GM21528 (cell line): Measurements from ENCODE around the gene SOCS1.

Experiments used
- ATAC-seq: cut with Tn5 transposase; IDR thresholded peaks from one replicate; pipeline ENCODE4 v1.9.1; 2021; ENCODE audit warnings: mild to moderate bottlenecking, moderate library complexity; ENCODE audit not compliant: unreplicated experiment, low FRiP score

The SOCS1 gene

DNA sequence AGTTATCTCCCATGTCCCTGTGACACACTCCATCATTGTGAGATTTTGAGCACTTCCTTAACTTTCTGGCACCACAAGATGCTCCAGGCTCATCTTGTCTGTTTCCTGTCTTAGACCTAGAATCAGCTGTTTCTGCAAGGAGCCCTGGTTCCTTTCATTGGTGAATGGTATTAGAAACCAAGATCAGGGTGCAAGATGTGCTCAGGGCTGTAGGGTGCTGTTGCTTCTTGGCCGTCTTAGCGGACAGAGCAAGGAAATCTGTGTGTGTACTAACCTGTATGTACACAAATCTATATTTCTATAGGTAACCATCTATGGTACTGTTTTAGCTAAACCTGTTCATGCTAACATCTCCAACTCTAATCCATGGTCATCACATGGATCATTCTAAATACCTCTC is 33.2 kb upstream of the SOCS1 start:
- no peak for ATAC-seq

DNA sequence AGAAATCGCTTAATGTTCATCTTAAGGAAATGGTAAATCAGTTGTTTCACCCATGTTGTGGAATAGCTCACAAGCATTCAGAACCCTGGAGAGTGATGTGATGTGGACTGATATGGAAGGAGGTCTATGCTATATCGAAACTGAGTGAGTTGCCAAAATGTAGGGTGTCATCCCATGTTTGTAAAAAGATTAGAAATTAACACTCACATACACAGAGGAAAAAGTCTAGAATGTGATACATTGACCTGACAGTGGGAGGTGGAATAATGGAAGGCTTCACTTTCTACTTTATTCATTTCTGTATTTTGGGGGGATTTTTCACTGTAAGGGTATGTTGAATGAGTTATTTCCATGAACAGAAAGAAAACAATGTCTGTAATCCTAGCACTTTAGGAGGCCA is 29.8 kb upstream of the SOCS1 start:
- no peak for ATAC-seq

DNA sequence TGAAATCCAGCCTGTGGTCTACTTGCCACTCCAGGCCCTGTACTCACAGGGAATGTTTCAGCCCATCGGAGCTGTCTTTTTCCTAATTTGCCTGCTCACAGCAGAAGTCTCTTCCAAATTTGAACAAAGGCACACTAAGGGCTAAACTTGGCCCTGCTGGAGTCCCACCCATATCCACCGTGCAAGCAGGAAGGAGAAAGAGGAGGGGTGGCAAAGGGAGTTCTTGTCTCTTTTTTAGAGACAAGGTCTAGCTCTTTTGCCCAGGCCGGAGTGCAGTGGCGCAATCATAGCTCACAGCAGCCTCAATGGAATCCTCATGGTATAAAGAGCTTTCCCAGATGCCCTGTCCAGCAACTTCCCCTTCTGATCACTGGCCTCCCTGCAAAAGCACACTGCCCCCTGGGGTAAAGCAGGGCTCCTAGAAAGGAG is 27.8 kb upstream of the SOCS1 start:
- ATAC-seq = no peak

DNA sequence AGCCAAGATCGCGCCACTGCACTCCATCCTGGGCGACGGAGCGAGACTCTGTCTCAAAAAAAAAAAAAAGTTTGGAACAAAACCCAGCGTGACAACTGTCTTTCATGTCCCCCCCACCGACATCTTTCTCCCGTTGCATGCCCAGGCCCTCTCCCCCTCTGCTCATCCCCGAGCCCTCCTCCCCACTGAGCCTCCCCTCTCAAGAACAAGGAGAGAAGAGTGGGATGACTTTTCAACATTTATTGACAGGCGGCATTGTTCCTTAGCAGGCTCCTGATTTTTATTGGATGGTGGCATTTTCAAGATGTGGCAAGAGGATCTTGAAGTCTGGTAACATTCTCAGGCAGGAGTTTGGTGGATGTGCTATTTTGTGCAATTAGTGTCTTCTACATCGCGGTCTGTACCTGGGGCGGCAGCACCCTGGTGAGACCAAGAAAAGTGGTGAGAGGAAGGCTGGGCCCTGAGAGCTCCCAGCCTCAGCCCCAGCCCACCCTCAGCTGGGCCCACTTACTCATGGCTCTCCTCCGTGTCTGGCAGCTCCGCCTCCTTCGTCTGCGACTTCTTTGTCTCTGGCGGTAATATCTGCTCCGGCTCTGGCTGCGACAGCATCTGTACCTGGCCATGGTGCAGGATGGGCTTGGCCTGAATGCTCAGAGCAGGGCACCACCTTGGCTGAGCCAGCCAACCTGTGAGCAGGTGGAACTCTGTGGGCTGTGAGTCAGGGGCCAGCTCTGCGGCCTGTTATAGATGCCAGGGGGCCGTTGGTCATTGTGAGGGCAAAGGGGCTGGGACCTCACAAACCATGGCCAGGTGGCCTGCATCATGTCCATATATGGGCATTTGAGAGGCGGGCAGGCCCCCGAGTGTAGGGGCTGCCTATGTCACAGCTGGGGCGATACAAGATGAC is 24.9 kb upstream of the SOCS1 start, which contains the start of gene PRM1:
PRM1 (minus strand) TSS at position 715 of the 907 bp plus-strand sequence; CDS start at position 623, 92 bp downstream.
- no peak for ATAC-seq

DNA sequence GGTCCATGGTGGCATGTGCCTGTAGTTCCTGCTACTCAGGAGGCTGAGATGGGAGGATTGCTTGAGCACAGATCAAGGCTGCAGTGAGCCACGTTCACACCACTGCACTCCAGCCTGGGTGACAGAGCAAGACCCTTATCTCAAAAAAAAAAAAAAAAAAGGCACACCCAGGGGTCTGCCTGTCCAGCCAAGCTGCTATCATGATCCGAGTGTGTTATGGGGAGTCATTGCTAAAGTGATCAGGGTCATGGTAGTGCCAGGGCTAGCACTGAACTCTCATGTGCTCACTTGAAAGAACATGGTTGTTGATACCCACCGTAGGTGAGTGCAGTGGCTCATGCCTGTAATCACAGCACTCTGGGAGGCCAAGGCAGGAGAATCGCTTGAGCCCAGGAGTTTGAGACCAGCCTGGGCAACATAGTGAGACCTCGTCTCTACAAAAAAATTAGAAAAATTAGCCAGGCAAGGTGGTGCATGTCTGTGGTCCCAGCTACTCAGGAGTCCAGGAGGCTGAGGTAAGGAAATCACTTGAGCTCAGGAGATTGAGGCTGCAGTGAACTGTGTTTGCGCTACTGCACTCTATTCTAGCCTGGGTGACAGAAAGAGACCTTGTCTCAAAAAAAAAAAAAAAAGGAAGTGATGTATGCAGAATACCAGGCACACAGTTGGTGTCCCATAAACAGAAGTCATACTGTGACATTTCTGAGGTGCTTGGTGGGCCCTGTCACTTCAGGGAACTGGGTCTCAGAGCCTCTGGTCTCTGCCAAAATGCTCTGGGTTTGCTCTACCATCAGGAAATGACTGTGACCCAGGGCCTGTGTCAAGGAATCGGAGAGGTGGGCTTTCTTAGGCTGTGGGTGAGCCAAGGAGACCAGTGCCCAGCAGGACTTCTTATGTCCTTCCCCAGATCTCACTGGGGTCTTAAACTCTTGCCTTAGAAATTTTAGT is 23.0 kb upstream of the SOCS1 start:
- no peak for ATAC-seq

DNA sequence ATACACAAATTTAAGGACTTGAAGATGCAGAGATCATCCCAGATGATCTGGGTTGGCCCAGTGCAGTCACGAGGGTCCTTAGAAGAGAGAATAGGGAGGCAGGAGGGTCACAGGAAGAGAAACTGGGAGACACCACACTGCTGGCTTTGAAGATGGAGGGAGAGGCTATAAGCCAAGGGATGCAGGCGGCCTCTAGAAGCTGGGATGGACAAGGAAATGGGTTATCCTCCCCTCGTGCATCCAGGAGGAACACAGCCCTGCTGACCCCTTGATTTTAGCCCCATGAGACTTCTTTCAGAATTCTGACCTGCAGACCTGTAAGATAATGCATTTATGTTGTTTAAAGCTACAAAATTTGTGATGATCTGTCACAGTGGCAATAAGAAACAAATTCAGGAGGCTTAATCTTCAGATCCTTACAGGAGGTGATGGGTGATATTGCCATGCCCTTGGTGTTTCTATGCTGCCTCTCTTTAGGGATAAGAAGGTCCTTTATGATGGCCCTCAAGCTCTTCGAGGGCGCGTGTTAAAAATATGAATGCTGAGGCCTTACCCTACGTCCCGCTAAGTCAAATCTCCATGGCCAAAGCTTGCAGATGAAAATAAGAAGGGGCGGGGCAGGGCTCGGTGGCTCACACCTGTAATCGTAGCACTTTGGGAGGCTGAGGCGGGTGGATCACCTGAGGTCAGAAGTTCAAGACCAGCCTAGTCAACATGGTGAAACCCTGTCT is 21.8 kb upstream of the SOCS1 start:
- ATAC-seq = no peak

DNA sequence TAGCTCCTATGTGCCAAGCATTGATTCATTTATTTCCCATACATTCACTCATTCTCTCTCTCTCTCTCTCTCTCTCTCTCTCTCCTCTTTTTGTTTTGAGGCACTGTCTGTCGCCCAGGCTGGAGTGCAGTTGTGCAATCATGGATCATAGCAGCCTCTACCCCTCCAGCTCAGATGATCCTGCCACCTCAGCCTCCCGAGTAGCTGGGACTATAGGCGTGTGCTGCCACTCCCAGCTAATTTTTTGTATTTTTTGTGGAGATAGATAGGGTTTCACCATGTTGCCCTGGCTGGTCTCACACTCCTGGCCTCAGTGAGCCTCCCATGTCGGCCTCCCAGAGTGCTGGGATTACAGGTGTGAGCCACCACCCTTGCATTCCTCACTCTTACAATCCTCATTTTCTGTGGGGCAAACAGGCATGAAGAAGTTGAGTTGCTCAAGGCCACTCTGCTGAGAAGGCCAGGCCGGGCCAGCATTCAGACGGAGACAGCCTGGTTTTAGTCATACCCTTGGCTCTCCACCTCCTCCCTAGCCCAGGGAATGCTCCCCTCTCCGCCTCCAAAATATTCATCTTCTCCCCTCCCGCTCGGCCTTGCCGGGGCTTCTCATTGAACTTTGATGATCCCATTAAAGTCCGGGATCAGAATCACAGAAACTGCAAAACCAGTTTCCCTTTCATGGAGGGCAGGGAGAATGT is 21.0 kb upstream of the SOCS1 start:
- ATAC-seq = no peak

DNA sequence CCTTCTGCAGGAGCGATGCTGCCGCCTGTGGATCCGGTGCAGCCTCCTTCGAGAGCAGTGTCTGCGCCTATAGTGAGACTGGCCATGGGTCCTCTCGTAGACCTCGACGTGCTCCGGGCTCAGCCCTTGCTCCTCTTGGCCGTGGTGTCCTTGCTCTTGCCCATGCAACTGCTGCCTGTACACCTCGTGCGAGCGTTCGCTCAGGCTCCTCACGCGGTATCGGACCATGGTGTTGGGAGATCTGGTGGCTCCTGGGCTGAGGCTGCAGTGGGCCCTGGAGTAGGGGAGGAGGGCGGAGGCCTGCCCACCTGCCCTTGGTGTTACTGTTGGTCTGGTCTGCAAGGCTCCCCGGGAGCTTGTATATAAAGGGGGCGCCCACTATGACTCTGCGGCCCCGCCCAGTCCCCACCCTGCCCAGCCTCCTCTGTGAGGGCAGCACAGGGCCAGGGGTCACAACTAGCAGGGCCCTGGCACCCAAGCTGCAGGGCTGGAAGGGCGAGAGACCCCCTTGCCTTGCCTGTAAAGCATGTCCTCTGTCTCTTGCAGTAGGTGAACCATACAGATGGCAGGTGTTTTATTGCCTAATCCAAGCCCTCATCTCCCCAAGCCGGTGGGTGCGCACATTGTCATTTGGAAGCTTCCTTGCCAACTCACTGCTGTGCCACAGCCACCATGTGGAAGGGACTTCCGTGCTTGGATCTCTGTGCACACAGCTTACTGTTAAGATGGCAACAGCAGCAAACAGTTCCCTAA is 20.3 kb upstream of the SOCS1 start, which contains the start of gene PRM2:
PRM2 (minus strand) TSS at position 338 of the 753 bp plus-strand sequence; CDS start at position 228, 110 bp downstream.
- no peak for ATAC-seq

DNA sequence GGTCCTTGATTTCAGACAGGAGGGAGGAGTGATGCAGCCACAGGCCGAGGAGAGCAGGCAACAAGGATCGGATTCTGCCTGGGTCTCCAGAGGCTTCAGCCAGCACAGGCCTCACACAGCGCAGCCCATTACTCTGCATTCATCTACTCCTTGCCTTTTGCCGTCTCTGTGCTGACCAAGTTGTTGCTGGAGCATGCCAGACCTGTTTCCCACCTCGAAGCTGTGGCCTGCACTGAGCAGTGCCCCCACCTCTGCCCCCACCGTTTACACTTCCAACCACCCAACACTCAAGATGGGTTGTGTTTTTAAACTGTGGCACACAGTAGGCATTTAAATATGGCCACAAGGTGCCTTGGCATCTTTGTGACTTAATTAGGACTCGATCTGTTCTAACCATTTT is 19.0 kb upstream of the SOCS1 start:
- ATAC-seq = no peak

DNA sequence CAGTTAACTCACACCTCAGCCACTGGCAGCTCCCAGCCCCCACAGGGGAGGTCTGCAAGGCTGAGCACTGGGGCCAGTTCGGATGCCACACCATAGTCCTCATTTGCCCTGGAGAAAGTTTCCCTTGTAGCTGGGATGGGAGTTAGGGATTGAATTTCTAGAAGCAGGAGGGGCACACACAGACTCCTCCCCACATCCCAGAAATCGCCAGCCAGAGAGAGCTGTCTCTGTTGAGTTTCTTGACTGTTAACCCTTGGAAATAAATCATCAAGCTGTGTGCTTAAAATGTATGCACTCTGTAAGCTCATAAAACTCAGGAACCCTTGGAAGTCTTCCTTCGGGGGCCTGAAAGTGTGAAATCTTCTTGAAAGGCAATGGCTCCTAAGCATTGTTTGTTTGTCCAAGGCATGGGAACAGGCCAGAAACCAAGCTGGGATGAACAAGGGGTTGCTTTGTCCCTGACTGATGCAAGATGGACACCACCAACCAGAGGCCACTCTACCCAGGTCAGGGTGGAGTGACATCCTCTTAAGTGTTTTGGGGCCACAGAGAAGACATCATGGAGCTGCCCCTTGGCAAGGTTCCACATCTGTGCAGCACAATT is 17.8 kb upstream of the SOCS1 start:
- ATAC-seq = no peak

DNA sequence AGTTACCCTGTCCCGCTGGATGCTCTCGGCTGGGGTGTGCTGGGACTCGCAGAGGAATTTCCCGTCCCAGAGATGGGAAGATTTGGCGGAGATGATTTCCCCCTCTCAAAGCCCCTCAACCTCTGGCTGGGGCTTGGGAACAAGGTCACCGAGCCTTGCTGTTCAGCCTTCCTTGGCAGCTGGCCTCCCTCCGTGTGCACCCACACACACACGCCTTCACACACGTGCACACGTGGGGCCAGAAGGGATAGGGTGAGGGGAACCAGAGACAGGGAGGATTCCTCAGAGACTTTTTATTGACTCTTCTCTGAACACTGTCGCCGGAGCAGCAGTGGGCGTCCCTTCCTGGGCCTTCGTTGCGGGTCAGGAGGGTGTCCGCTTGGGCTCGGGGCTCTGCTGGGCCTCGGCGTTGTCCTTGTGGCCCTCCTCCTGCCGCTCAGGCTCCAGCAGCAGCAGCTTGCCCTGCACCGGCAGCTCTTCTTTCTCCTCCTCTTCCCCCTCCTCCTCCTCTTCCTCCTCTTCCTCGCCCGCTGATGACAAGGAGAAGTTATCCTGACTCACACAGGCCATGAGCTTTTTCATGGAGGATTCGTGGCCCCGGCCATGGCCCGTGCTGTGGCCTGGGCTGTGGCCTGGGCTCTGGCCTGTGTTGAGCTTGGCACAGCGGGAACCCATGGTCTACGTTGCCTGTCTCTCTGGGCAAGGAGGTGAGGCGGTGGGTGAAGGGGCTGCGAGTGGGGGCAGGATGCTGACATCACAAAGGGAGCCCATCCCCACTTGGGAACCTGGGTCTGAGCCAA is 17.1 kb upstream of the SOCS1 start, which contains the start of gene PRM3:
PRM3 (minus strand) TSS at position 709 of the 800 bp plus-strand sequence; CDS start at position 675, 34 bp downstream.
- ATAC-seq = no peak

DNA sequence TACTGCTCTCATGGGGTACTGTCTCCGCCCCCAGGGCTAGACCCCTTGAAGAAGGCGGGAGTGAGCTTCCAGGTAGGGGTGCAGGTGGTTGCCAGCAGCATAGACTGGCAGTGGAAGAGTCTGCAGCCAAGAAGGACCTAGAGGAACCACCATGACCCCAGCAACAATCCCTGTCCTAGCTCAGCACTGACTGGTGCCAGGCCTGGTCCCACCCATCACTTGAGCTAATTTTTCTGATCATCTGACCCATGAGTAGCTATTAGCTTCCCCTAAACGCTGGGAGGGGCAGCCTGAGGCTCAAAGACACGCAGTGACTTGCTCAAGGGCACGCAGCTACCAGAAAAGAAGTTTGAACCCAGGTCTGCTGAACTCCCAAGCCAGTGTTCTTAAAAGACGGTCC is 16.5 kb upstream of the SOCS1 start:
- ATAC-seq = no peak

DNA sequence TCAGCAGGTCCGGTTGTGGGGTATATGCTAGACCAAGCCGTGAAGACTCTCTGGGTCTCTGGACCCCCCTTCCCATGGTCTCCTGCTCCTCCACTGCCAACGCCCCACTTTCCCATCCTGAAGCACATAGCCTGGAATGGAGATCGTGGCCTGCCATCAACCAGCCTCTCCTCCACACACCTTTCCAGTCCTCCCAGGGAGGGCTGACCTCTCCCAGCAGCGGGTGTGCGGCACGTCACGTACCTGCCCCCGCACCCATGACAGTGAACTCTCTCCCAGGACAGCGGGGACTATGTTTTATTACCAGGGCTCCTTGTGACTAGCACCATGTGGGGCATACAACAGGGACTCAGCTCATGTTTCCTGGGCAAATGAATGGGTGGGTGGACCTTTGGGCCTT is 15.6 kb upstream of the SOCS1 start:
- no peak for ATAC-seq

DNA sequence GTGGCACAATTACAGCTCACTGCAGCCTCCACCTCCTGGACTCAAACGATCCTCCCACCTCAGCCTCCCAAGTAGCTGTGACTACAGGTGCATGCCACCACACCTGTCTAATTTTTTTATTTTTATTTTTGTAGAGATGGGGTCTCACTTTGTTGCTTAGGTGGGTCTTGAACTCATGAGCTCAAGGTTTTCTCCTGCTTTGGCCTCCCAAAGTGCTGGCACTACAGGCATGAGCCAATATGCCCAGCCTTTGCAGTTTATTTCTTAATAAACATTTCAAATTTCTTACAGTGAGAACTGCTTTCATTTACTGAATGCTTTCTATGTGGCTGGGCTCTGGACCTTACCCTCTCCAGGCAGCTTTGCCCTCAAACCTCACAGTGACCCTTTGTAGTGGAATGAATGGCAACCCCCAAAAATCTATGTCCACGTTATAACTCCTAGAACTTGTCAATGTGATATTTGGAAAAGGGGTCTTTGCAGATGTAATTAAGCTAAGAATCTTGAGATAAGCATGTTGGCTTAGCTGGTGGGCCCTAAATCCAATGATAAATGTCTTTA is 14.7 kb upstream of the SOCS1 start:
- no peak for ATAC-seq

DNA sequence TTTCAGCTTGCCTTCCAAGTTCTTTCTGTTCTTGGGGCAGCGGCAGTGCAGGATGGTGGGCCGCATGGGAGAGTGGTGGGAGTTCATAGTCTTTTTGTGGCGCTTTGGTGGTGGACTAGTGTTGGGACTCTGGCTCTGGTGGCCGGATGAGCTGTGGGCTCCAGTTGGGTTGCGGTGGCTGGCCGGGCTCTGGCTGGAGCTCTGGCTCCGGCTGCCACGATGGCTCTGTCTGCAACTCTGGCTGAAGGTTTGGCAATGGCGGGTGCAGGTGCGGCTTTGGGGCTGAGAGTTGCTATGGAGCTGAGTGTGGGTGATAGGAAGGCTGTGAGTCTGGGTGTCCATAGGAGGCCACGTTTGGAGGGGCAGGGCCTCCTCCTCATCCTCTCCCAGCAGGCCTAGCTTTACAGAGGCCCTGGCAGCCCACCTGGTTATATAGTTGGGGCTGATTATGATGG is 12.9 kb upstream of the SOCS1 start, which contains the start of gene TNP2:
TNP2 (minus strand) TSS at position 405 of the 455 bp plus-strand sequence; CDS start at position 342, 63 bp downstream.
- no peak for ATAC-seq

DNA sequence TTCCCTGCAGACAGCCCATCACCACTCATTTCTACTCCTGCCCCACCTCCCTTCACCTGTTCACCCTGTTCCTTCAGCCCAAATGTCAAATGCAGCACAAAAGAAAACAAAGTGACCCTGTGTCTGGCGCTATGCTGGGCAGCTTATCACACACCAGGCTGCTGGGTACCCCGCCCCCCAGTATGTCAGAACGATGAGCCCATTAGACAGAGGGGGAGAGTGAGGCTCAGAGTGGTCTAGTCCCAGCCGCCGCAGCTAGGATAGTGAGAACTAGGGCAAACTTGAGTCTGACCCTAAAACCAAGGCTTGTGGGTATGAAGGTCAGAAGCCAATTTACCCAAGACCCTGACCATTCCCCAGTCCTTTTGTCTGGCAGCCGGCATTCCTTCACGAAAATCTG is 9.1 kb upstream of the SOCS1 start:
- ATAC-seq = no peak

DNA sequence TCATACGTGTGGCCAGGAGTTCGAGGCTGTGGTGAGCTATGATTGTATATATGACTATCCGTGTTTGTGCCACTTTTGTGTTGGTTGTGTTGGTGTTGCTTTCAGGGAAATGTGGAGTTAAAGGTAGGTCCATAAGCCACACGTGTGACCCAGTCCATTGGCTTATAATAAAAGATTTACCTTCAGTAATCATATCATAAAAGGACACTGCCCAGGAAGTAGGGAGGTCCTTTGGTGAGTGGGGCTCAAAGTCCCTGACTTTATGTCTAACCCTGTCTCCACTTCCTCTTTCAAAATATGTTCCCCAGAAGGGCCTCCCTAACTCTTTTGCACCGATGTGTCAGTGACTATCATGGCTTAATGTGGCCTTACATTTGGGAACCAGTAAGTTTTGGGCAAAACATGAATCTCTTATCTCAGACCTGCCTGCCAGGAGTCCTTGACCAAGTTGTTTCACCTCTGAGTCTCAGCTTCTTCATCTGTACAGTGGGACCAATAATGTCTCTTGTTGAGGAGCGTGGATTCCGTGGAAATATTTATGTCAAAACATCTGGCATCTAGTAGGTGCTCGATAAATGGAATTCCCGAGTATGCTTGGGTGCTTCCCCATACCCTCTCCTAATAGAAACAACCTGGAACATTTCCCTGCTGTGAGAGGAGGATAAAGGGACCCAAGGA is 8.3 kb upstream of the SOCS1 start:
- no peak for ATAC-seq
